HG02623 (cell line): ENCODE results near the gene C5.

Experiments
- ATAC-seq: cut with Tn5 transposase; IDR thresholded peaks from one replicate; pipeline ENCODE4 v1.9.1; 2021; ENCODE audit warnings: moderate library complexity; ENCODE audit not compliant: unreplicated experiment

C5 gene

DNA sequence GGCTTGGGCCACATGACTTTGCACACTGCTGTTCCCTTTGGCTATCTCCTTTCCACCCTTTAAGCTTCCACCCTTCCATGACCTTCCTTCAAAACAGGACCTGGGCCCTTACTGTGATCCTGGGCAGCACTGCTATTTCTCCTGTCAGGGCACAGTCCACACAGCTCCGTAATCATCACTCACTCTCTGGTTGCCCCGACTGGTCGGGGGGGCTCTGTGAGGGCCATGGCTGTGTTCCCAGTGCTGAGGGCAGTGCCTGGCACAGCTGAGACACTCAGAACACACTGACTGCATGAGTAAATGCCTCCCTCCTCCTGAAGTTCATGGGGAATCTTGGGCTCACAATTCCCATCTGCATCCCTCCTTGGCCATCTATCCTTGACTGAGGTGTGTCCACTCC, 135.7 kb downstream of the C5 start:
- no peak for ATAC-seq

- ATAC-seq: no peak
Observed at GRCh38 chr9:120913647-120914264, 136.3 kb downstream of the C5 start.

GRCh38 chr9:120912958-120913646, 137.0 kb downstream of the C5 start:
- ATAC-seq: no peak

DNA sequence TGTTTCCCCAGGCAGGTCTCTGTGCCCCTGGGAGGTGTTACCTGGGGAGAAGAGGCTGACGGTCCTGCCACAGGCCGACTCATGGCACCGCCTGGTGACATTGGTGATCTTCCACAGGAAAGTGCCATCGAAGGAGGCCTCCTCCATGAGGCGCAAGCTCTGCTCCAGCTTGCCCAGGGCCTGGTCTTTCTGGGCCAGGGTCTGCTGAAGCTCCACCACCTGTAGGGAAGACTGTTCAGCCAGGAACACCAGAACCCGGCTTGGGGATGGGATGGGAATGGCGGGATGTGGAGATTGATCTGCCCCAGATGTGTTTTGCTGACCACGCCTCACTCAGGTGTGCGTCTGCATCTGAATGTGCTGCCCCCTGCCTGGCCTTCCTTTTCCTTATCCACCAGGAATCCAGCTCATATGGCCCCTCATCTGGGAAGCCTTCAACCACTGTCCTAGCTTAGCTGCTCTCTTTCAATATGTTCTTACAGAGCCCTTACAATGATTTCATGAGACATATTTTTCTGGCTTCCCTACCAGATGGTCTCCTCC, 138.7 kb downstream of the C5 start:
- no peak for ATAC-seq

- ATAC-seq: no peak
Observed at GRCh38 chr9:120910643-120911042, 139.4 kb downstream of the C5 start.

GRCh38 chr9:120909904-120910303, 140.2 kb downstream of the C5 start:
- no peak for ATAC-seq

GRCh38 chr9:120905315-120906164, 144.5 kb downstream of the C5 start:
- no peak for ATAC-seq

DNA sequence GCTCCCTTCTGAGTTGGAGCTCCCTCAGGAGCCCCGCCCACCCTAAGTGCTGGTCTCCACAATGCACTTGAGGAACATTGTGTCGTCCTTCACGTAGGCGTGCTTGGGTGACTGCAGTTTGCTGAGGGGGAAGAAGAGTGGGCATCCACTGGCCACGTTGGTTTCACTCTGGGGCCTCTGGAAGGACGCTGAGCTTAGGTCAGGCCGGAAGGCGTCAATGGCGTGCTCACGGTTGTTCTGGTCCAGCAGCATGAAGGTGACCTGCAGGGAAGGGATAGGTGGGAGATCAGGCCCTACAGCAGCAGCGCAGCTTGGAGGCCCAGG, 145.1 kb downstream of the C5 start:
- no peak for ATAC-seq

DNA sequence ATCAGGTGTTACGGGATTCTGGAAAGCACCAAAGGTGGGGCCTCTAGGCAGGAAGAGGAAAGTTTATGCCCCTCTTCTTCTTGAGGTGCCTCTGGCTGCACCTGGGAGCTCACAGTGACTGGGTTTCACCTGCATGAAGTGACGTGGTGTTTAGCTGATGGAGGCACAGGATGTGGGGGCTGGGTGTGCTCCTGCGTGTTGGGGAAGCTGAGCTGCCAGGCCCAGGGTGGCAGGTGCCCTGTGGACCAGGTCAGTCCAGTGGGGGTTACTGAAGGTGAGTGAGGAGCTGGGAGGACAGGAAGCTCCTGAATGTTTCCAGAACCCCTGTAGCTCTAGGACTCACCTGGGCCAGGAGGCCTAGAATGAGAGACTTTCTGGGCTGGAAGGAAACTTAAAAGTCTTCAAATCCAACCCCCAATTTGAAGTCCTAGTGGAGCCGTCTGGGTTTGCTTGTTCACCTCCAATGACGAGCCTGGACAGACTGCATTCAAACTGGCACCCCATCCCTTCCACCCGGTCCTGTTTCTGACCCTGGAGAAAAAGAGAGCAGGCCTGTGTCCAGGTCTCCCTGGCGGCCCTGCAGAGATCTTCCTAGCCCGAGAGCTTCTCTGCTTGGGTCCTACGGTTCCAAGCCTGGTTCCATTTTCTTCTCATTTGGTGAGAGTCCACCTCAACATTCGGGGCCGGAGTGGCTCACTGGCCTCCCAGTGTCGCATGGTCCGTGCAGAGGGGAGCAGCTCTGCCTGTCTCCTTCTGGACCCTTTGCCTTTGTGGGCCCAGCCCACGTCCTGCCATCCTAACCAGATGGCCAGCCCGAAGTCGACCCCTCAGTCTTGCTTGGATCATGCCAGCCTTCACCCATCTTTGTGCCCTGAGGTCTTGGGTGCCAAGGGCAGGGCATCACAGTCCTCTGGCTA, 145.8 kb downstream of the C5 start:
- no peak for ATAC-seq

DNA sequence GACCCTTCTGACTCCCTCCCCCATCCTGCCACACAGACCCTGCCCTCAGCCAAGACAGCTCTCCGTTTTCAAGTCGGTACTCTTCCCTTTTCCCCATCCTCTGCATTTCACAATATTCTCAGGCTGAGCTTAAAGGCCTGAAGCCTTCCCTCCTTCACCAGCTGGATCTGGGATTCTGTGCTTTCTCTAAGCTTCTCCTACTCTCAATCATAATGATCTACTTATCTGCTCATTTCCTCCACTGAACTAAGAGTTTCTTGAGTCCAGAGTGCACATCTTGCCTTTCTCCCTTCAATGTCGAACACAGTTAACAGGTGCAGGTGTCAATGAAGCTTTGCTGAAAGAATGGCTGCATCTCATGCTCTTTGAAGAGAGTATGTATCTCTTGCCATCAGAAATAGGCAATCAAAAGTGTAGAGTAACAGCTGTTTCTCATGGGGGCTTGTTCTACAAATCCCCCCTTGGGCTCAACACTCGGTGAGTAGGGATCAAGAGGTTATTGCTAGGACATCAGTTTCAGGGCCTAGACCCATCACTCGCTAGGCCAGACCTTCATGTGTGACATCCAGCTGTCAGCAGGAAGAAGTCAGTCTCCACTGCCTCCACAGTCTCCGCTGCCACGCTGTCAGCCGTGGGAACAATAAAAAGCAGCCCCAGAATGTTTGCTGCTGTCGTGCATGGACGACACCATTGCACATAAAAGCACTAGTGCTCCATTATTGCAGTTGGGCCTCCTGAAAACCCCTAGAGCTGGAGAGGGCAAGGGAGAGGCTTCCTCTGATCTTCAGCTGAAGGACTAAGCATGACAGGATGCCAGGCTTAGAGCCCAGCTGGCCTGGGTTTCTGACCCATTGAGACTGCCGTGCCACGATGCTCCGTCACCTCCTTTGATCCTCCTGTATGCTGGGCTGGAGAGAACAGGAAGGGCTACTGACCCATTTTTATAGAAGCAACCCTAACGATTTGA, 147.2 kb downstream of the C5 start:
- no peak for ATAC-seq
